LoVo (cell line): ENCODE measurements around the gene SCARB2.

Source experiments
- DNase-seq: peaks from one replicate; pipeline ENCODE4 v3.0.0-alpha.2; 2016; ENCODE audit warnings: low spot score

Gene SCARB2

DNA sequence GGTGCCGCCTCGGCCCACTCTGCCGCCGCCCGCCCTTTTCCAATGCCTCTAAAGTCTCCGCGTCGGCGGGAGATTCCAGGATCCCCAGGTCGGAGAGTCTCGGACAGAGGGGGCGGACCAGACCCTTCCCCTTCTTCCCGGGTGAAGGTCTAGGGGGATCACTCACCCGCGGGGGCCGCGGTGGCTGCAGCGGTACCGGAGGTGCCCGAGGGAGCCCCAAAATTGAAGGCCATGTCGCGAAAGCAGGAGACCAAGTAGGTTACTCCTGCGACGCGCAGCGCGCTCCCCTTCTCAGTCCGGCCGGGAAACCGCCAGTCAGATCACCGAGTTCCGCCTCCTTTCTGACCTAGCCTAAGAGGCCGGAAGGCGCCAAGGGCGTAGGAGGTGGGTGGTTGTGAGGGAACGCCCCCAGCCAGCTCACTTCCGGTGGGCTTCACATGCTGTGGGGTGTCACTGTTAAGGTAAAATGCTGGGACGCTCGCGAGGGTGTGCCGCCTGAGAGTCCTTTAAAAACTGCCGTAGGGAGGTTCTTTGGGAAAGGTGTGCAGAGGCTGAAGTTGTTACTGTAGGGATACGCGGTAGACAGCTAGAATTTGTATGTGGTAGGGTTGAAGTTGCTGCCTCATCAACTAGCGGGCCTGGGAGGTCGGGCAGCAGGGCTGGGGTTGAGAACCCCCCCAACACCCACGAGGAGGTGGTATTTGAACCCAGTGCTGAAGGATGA, 65.3 kb downstream of the SCARB2 start, which contains the start of gene NUP54:
Gene NUP54 (minus strand): TSS at position 256 of the 724 bp plus-strand sequence. CDS start 23 bp downstream, at position 233.
- peak; percentile 94 for DNase-seq

DNA sequence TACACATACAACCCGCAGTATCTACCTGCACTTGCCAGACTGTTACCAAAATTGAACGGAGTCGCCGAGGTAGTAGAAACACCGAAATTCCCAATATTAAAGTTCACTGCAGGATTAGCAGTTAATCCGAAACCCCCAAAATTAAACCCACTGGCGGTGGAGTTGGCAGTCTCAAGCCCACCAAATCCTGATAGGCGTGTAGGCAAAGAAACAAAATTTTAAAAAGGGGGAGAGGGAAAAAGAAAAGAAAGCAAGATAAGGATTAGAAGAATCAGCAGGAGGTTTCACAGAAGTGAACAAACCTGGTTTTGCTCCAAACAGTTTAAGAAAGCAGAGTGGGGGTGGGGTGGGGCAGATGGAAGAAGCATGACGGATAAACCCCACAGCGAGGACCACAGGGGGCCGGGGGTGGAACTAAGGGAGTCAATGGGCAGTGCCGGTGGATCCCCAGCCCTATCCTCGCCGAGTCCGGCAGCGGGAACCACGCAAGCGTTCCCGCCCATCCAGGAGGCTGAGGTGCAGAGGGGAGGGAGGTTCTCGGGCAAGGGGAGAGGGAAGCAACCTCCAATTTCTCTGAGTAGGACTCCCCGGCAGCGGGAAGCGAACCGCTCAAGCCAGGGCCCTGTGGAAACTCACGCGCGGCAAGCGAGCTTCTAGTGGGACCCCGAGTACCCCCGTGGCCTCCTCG, 66.0 kb downstream of the SCARB2 start:
- DNase-seq = peak; percentile 77

GRCh38 chr4:76144546-76144945, 69.1 kb downstream of the SCARB2 start:
- no peak for DNase-seq

DNA sequence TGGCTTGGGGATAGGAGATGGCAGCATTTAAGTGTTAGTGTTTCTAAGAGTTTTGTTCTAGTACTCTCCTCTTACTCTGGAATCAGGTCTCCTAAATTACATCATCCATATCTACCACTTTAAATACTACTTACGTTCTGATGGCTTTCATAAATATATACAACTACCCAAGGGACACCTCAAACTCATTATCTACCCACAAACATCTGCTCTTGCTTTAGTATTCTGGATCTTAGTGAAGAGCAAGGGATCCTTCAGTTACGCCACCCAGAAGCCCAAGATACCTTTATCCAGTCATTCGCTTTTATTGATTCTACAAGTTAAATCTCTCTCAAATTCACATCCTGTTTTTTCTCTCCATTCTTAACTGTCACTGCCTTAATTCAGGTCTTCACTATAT, 72.4 kb downstream of the SCARB2 start:
- DNase-seq = no peak

GRCh38 chr4:76127754-76128153, 85.9 kb downstream of the SCARB2 start:
- DNase-seq = no peak

GRCh38 chr4:76125816-76126215, 87.8 kb downstream of the SCARB2 start:
- no peak for DNase-seq

- no peak for DNase-seq
Measured at GRCh38 chr4:76120199-76120598, 93.4 kb downstream of the SCARB2 start.

DNA sequence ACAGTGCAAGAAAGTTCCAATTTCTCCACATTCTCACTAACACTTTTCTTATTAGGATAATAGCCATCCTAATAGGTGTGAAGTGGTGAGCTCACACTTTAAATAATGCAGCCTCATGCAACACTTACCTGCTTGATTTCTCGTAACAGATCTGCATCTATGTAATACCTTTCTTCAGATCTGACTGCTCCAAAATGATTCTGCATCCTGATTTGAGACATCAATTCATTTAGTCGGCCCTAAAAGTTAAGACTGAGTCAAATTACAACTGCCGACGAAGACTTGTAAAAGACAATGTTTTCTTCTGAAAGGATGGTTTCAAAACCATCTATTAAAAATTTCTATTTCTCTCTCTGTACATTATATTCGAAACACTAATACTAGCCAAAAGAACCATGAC, 96.1 kb downstream of the SCARB2 start:
- DNase-seq = no peak

GRCh38 chr4:76116821-76117220, 96.8 kb downstream of the SCARB2 start:
- no peak for DNase-seq
